ENCODE measurements around the gene FADS1.

FADS1 gene

DNA sequence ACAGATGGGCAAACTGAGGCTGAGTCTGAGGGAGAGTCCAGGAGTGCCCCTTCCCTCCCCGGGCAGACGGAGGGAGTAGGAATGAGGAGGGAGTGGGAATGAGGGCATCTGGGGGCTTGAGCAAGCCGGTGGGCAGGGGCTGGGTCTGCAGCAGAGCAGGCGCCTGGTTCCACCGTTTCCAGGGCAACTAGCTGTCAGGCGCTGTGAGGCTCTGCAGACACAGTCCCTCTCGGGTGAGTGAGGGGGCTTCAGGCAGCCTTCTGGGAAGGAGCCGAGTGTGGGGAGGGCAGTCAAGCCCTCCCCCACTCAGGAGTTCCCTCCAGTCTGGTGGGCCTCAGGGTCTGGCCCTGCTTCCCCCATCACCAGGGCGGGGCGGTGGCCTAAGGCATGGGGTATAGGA, 43.4 kb downstream of the FADS1 start:
- TF ChIP-seq RARB (CRISPR knock-in tag; IDR thresholded peaks at IDR 0.05) (no peak), TCF4 (CRISPR knock-in tag; IDR thresholded peaks at IDR 0.05; ENCODE audit: borderline replicate concordance) (peak; percentile 83)
- TF ChIP-seq, protein P1, sequence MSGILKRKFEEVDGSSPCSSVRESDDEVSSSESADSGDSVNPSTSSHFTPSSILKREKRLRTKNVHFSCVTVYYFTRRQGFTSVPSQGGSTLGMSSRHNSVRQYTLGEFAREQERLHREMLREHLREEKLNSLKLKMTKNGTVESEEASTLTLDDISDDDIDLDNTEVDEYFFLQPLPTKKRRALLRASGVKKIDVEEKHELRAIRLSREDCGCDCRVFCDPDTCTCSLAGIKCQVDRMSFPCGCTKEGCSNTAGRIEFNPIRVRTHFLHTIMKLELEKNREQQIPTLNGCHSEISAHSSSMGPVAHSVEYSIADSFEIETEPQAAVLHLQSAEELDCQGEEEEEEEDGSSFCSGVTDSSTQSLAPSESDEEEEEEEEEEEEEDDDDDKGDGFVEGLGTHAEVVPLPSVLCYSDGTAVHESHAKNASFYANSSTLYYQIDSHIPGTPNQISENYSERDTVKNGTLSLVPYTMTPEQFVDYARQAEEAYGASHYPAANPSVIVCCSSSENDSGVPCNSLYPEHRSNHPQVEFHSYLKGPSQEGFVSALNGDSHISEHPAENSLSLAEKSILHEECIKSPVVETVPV (CRISPR knock-in tag; IDR thresholded peaks at IDR 0.05): no peak
- ATAC-seq: no peak

DNA sequence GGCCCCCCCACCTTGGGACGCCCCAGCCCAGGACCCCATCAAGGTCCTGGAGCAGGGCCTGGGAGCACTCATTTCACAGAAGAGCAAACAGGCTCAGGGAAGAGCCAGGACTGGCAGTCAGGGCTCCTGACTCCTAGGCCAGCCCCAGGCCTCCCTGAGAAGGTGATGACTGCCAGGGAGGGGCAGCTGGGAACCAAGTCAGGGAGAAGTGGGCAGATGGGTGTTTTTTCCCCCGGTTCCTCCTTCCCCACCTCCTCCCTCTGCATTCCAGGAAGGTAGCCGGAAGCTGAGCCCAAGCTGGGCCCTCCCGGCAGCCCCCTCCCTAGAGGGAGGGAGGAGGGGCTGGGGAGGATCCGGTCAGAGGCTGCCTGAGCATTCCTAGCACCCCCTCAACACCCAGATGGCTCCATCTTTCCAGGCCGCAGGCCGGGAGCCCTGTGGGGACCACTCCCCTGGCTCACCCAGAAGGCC, 44.8 kb downstream of the FADS1 start:
- ATAC-seq: no peak

DNA sequence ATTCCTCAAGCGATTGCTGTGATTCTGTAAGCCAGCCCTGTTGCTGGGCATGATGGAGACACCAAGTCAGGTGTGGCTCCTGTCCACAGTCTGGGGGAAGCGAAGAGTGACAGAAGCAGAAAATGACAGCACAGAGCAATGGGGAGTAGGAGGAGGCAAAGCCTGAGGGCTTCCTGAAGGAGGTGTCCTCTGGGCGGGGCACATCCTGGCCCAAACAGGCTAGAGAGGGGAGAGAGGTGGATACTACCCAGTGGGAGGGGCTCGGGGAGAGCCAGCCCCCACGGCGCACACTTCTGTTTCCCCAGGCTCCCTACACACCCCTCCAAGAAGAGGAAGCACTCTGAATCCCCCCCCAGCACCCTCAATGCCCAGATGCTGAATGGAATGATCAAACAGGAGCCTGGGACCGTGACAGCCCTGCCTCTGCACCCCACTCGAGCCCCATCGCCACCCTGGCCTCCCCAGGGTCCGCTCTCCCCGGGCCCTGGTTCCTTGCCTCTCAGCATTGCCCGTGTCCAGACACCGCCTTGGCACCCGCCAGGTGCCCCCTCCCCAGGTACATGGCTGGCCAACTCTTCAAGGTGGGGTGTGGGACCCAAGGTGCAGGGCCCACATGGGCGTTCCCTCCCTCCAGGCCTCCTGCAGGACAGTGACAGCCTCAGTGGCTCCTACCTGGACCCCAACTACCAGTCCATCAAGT, 45.5 kb downstream of the FADS1 start:
- ATAC-seq: no peak

More for the DNA sequence above, 44.8 kb downstream of the FADS1 start:
- TF ChIP-seq ARNTL (CRISPR knock-in tag; IDR thresholded peaks at IDR 0.05; ENCODE audit: borderline replicate concordance, low read depth) (no peak), ZNF8 (CRISPR knock-in tag; IDR thresholded peaks at IDR 0.05) (no peak), GLIS3 (CRISPR knock-in tag; IDR thresholded peaks at IDR 0.05) (no peak), RARB (CRISPR knock-in tag; IDR thresholded peaks at IDR 0.05) (no peak), PPARA (CRISPR knock-in tag; IDR thresholded peaks at IDR 0.05; ENCODE audit: borderline replicate concordance) (no peak), OSR1 (CRISPR knock-in tag; IDR thresholded peaks at IDR 0.05) (no peak), TOX (CRISPR knock-in tag; IDR thresholded peaks at IDR 0.05; ENCODE audit: borderline replicate concordance) (no peak), SNAI2 (CRISPR knock-in tag; IDR thresholded peaks at IDR 0.05) (no peak), TCF4 (CRISPR knock-in tag; IDR thresholded peaks at IDR 0.05; ENCODE audit: borderline replicate concordance) (no peak), ESRRG (CRISPR knock-in tag; IDR thresholded peaks at IDR 0.05) (no peak), ZNF70 (CRISPR knock-in tag; IDR thresholded peaks at IDR 0.05) (no peak), ZC3H10 (CRISPR knock-in tag; IDR thresholded peaks at IDR 0.05) (no peak), ISL1 (CRISPR knock-in tag; IDR thresholded peaks at IDR 0.05) (no peak), ZFP3 (CRISPR knock-in tag; IDR thresholded peaks at IDR 0.05) (no peak)
- TF ChIP-seq, protein P1 (CRISPR knock-in tag; IDR thresholded peaks at IDR 0.05): no peak
- TF ChIP-seq, protein P2, sequence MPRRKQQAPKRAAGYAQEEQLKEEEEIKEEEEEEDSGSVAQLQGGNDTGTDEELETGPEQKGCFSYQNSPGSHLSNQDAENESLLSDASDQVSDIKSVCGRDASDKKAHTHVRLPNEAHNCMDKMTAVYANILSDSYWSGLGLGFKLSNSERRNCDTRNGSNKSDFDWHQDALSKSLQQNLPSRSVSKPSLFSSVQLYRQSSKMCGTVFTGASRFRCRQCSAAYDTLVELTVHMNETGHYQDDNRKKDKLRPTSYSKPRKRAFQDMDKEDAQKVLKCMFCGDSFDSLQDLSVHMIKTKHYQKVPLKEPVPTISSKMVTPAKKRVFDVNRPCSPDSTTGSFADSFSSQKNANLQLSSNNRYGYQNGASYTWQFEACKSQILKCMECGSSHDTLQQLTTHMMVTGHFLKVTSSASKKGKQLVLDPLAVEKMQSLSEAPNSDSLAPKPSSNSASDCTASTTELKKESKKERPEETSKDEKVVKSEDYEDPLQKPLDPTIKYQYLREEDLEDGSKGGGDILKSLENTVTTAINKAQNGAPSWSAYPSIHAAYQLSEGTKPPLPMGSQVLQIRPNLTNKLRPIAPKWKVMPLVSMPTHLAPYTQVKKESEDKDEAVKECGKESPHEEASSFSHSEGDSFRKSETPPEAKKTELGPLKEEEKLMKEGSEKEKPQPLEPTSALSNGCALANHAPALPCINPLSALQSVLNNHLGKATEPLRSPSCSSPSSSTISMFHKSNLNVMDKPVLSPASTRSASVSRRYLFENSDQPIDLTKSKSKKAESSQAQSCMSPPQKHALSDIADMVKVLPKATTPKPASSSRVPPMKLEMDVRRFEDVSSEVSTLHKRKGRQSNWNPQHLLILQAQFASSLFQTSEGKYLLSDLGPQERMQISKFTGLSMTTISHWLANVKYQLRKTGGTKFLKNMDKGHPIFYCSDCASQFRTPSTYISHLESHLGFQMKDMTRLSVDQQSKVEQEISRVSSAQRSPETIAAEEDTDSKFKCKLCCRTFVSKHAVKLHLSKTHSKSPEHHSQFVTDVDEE (CRISPR knock-in tag; IDR thresholded peaks at IDR 0.05): no peak
- TF ChIP-seq, protein P3, sequence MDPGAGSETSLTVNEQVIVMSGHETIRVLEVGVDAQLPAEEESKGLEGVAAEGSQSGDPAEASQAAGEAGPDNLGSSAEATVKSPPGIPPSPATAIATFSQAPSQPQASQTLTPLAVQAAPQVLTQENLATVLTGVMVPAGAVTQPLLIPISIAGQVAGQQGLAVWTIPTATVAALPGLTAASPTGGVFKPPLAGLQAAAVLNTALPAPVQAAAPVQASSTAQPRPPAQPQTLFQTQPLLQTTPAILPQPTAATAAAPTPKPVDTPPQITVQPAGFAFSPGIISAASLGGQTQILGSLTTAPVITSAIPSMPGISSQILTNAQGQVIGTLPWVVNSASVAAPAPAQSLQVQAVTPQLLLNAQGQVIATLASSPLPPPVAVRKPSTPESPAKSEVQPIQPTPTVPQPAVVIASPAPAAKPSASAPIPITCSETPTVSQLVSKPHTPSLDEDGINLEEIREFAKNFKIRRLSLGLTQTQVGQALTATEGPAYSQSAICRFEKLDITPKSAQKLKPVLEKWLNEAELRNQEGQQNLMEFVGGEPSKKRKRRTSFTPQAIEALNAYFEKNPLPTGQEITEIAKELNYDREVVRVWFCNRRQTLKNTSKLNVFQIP (CRISPR knock-in tag; IDR thresholded peaks at IDR 0.05; ENCODE audit: borderline replicate concordance, low read depth): no peak
- TF ChIP-seq, protein P4, sequence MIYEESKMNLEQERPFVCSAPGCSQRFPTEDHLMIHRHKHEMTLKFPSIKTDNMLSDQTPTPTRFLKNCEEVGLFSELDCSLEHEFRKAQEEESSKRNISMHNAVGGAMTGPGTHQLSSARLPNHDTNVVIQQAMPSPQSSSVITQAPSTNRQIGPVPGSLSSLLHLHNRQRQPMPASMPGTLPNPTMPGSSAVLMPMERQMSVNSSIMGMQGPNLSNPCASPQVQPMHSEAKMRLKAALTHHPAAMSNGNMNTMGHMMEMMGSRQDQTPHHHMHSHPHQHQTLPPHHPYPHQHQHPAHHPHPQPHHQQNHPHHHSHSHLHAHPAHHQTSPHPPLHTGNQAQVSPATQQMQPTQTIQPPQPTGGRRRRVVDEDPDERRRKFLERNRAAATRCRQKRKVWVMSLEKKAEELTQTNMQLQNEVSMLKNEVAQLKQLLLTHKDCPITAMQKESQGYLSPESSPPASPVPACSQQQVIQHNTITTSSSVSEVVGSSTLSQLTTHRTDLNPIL (CRISPR knock-in tag; IDR thresholded peaks at IDR 0.05; ENCODE audit: low read depth): no peak

More for the DNA sequence above, 45.5 kb downstream of the FADS1 start:
- TF ChIP-seq OSR1 (CRISPR knock-in tag; IDR thresholded peaks at IDR 0.05) (no peak), ZNF8 (CRISPR knock-in tag; IDR thresholded peaks at IDR 0.05) (no peak), CSDC2 (CRISPR knock-in tag; IDR thresholded peaks at IDR 0.05) (no peak), BACH2 (CRISPR knock-in tag; IDR thresholded peaks at IDR 0.05; ENCODE audit: borderline replicate concordance) (no peak), RARB (CRISPR knock-in tag; IDR thresholded peaks at IDR 0.05) (no peak)
- TF ChIP-seq, protein P5, sequence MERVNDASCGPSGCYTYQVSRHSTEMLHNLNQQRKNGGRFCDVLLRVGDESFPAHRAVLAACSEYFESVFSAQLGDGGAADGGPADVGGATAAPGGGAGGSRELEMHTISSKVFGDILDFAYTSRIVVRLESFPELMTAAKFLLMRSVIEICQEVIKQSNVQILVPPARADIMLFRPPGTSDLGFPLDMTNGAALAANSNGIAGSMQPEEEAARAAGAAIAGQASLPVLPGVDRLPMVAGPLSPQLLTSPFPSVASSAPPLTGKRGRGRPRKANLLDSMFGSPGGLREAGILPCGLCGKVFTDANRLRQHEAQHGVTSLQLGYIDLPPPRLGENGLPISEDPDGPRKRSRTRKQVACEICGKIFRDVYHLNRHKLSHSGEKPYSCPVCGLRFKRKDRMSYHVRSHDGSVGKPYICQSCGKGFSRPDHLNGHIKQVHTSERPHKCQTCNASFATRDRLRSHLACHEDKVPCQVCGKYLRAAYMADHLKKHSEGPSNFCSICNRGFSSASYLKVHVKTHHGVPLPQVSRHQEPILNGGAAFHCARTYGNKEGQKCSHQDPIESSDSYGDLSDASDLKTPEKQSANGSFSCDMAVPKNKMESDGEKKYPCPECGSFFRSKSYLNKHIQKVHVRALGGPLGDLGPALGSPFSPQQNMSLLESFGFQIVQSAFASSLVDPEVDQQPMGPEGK (CRISPR knock-in tag; IDR thresholded peaks at IDR 0.05; ENCODE audit: borderline replicate concordance): no peak

Measured in SK-N-SH treated with all-trans-retinoic acid at 6 μM for 48 hours (cell line).